DOHH2 (cell line): ENCODE results near the gene RIC8A.

ENCODE experiments used
- EZH2phosphoT487 ChIP-seq: fragments of 200-600 bp; sonication (generic); IDR thresholded peaks from 2 replicates; pipeline ENCODE4 v1.6.1; 2017; ENCODE audit warnings: borderline replicate concordance, mild to moderate bottlenecking, antibody characterized with exemption, low read length, moderate library complexity, mixed read lengths
- TF ChIP-seq, protein P1 (sequence below): fragments of 200-600 bp; sonication (generic); IDR thresholded peaks from one replicate; pipeline ENCODE4 v1.5.1; 2014; ENCODE audit warnings: antibody characterized with exemption, mild to moderate bottlenecking, low read depth, low read length; ENCODE audit not compliant: poor library complexity, severe bottlenecking

DNA sequence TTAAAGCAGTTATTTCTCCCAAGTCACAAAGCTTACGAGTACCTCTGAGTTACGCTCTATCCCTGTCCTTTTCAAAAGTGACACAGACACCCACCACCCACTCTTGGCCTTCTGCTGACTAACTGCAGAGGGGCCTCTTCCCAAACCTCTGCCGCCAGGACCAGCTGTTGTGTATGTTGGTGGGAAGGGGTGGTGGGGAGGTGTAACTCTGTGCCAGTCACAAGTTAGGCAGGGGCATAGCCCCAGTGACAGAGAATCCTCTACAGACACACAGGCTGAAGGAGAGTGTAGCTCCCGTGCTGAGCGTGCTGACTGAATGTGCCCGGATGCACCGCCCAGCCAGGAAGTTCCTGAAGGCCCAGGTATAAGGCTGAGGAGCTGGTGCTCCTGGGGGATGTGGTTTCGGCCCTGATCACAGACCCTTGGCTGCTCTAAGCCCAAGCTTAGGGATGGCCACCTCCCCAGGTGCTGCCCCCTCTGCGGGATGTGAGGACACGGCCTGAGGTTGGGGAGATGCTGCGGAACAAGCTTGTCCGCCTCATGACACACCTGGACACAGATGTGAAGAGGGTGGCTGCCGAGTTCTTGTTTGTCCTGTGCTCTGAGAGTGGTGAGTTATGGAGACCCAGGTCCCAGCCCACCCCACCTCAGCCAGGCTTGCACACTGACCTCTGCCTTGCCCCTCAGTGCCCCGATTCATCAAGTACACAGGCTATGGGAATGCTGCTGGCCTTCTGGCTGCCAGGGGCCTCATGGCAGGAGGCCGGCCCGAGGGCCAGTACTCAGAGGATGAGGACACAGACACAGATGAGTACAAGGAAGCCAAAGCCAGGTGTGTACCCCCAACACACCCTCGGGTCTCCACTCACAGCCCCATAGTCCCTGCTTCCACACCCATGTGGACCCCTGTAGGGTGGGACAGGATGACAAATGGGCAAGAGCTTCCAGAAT, 4.9 kb downstream of the RIC8A start:
- TF ChIP-seq, protein P1, sequence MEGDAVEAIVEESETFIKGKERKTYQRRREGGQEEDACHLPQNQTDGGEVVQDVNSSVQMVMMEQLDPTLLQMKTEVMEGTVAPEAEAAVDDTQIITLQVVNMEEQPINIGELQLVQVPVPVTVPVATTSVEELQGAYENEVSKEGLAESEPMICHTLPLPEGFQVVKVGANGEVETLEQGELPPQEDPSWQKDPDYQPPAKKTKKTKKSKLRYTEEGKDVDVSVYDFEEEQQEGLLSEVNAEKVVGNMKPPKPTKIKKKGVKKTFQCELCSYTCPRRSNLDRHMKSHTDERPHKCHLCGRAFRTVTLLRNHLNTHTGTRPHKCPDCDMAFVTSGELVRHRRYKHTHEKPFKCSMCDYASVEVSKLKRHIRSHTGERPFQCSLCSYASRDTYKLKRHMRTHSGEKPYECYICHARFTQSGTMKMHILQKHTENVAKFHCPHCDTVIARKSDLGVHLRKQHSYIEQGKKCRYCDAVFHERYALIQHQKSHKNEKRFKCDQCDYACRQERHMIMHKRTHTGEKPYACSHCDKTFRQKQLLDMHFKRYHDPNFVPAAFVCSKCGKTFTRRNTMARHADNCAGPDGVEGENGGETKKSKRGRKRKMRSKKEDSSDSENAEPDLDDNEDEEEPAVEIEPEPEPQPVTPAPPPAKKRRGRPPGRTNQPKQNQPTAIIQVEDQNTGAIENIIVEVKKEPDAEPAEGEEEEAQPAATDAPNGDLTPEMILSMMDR = no peak
- no peak for TF ChIP-seq EZH2phosphoT487
